Measurements from ENCODE around the gene MRPL53. TPM values are rescaled to one million over a fixed set of nuclear protein-coding genes. Genes with fewer than 3 reads are reported as not detected.

MRPL53 gene
- total RNA-seq, 1 donor from 2014 or later, result 61.5 TPM

GRCh38 chr2:74424995-74425406 is 47.5 kb downstream of the MRPL53 start:
- Mint-ChIP-seq H3K27me3 (ENCODE audit: unreplicated experiment) (peaks cover 2% of the 10 kb centered on the region), H3K4me3 (ENCODE audit: unreplicated experiment) (no peak overlapping the region), H3K4me1 (ENCODE audit: unreplicated experiment) (peaks cover 8% of the 10 kb centered on the region), H3K9me3 (ENCODE audit: unreplicated experiment) (no peaks in the 10 kb centered on the region), H3K36me3 (ENCODE audit: unreplicated experiment) (peaks cover 19% of the 10 kb centered on the region), H3K27ac (ENCODE audit: unreplicated experiment) (no peak overlapping the region)
- no peak for DNase-seq (ENCODE audit: extremely low spot score, unreplicated experiment)
- no peak for TF ChIP-seq CTCF (IDR thresholded peaks at IDR 0.05)

- DNase-seq (ENCODE audit: extremely low spot score, unreplicated experiment), result no peak
- Mint-ChIP-seq H3K4me1 (ENCODE audit: unreplicated experiment) (peaks cover 8% of the 10 kb centered on the region), H3K27ac (ENCODE audit: unreplicated experiment) (no peak overlapping the region), H3K27me3 (ENCODE audit: unreplicated experiment) (peaks cover 2% of the 10 kb centered on the region), H3K36me3 (ENCODE audit: unreplicated experiment) (peaks cover 15% of the 10 kb centered on the region), H3K9me3 (ENCODE audit: unreplicated experiment) (no peaks in the 10 kb centered on the region), H3K4me3 (ENCODE audit: unreplicated experiment) (no peak overlapping the region)
- TF ChIP-seq CTCF (IDR thresholded peaks at IDR 0.05), result no peak
These were observed 48.1 kb downstream of the MRPL53 start for GRCh38 chr2:74424139-74424992.

GRCh38 chr2:74423231-74424095 is 49.0 kb downstream of the MRPL53 start:
- H3K27me3 Mint-ChIP-seq (ENCODE audit: unreplicated experiment), result peaks cover 2% of the 10 kb centered on the region
- peaks cover 8% of the 10 kb centered on the region for H3K4me1 Mint-ChIP-seq (ENCODE audit: unreplicated experiment)
- H3K9me3 Mint-ChIP-seq (ENCODE audit: unreplicated experiment), result no peaks in the 10 kb centered on the region
- H3K4me3 Mint-ChIP-seq (ENCODE audit: unreplicated experiment), result peak overlapping the region; percentile 97
- no peak for DNase-seq (ENCODE audit: extremely low spot score, unreplicated experiment)
- no peak for TF ChIP-seq CTCF (IDR thresholded peaks at IDR 0.05)
- H3K36me3 Mint-ChIP-seq (ENCODE audit: unreplicated experiment), result peaks cover 10% of the 10 kb centered on the region
- H3K27ac Mint-ChIP-seq (ENCODE audit: unreplicated experiment), result no peak overlapping the region

Other genes starting within 250 kb of the MRPL53 start
- 1.6 and 2.3 TPM in 2 replicates for gene SLC4A5, start 129.3 kb downstream of the MRPL53 start, total RNA-seq
- gene DCTN1, start 92.4 kb downstream of the MRPL53 start, total RNA-seq, result 182 and 186 TPM in 2 replicates
- 2.4 and 2.8 TPM in 2 replicates for gene C2orf81, start 51.1 kb downstream of the MRPL53 start, total RNA-seq
- gene WDR54, start 51.0 kb downstream of the MRPL53 start, total RNA-seq, result 15.8 and 16.2 TPM in 2 replicates
- gene RTKN, start 30.7 kb downstream of the MRPL53 start, total RNA-seq, result 19.1 and 22.1 TPM in 2 replicates
- gene INO80B, start 17.6 kb downstream of the MRPL53 start, total RNA-seq, result 34.9 and 41.9 TPM in 2 replicates
- gene WBP1, start 14.2 kb downstream of the MRPL53 start, total RNA-seq, result 86.3 and 96.1 TPM in 2 replicates
- 55.9 and 59.5 TPM in 2 replicates for gene MOGS, start 7.3 kb downstream of the MRPL53 start, total RNA-seq
- 20.6 TPM in 2 replicates for gene CCDC142, start 10.3 kb upstream of the MRPL53 start, total RNA-seq
- gene TTC31, start 10.4 kb upstream of the MRPL53 start, total RNA-seq, result 24.2 and 24.3 TPM in 2 replicates
- gene LBX2, start 26.9 kb upstream of the MRPL53 start, total RNA-seq, result 1.0 and 1.1 TPM in 2 replicates
- gene PCGF1, start 35.0 kb upstream of the MRPL53 start, total RNA-seq, result 32.2 and 32.5 TPM in 2 replicates
- gene TLX2, start 41.8 kb upstream of the MRPL53 start, total RNA-seq, result not detected in 2 replicates
- 0.26 and 0.32 TPM in 2 replicates for gene DQX1, start 53.6 kb upstream of the MRPL53 start, total RNA-seq
- gene AUP1, start 57.0 kb upstream of the MRPL53 start, total RNA-seq, result 96.3 and 97.1 TPM in 2 replicates
- 32.0 and 32.3 TPM in 2 replicates for gene HTRA2, start 57.3 kb upstream of the MRPL53 start, total RNA-seq
- gene LOXL3, start 81.3 kb upstream of the MRPL53 start, total RNA-seq, result 58.1 and 62.1 TPM in 2 replicates
- gene DOK1, start 82.0 kb upstream of the MRPL53 start, total RNA-seq, result 15.8 and 17.7 TPM in 2 replicates
- gene M1AP, start 175.7 kb upstream of the MRPL53 start, total RNA-seq, result not detected in 2 replicates
- 12.1 and 14.2 TPM in 2 replicates for gene SEMA4F, start 181.6 kb upstream of the MRPL53 start, total RNA-seq

All from osteocyte (in vitro differentiated cells).